Transverse colon (tissue), 4 donors: Measurements from ENCODE around the gene DGCR2.

Experiments used
- POLR2A ChIP-seq: fragments of 450-650 bp; IDR thresholded peaks from one replicate; pipeline ENCODE4 v1.6.1; 2016; ENCODE audit warnings: antibody characterized with exemption, mild to moderate bottlenecking, moderate library complexity
- POLR2AphosphoS5 ChIP-seq, 3 donors: sonication (generic); formaldehyde crosslinking; IDR thresholded peaks; one replicate each; pipeline ENCODE4 v1.6.1; 2016; ENCODE audit warnings: antibody characterized with exemption in 3 of 3
- TF ChIP-seq, protein P1 (sequence below), 5 experiments: fragments of 200-600 bp in 3 of 5; fragments of 450-650 bp in 2 of 5; sonication (generic) in 3 of 5; IDR thresholded peaks; 1 replicate in 2 of 5; 2 replicates in 3 of 5; pipeline ENCODE4 v1.5.1; 2016 to 2017; ENCODE audit warnings: antibody characterized with exemption in 5 of 5, inconsistent platforms in 3 of 5, mild to moderate bottlenecking in 2 of 5, moderate library complexity in 1 of 5

- TF ChIP-seq, protein P1, sequence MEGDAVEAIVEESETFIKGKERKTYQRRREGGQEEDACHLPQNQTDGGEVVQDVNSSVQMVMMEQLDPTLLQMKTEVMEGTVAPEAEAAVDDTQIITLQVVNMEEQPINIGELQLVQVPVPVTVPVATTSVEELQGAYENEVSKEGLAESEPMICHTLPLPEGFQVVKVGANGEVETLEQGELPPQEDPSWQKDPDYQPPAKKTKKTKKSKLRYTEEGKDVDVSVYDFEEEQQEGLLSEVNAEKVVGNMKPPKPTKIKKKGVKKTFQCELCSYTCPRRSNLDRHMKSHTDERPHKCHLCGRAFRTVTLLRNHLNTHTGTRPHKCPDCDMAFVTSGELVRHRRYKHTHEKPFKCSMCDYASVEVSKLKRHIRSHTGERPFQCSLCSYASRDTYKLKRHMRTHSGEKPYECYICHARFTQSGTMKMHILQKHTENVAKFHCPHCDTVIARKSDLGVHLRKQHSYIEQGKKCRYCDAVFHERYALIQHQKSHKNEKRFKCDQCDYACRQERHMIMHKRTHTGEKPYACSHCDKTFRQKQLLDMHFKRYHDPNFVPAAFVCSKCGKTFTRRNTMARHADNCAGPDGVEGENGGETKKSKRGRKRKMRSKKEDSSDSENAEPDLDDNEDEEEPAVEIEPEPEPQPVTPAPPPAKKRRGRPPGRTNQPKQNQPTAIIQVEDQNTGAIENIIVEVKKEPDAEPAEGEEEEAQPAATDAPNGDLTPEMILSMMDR (IDR thresholded peaks at IDR 0.05), result no peak
- TF ChIP-seq POLR2AphosphoS5 (IDR thresholded peaks at IDR 0.05) (no peak), POLR2A (no peak)
Observed at GRCh38 chr22:19066531-19067271, 55.5 kb downstream of the DGCR2 start.
